HK-2 (cell line): ENCODE data around the gene RAD50.
A peak's percentile ranks its signal among the peaks of the same experiment; 100 is the strongest.
"Not testable (repeated sequence)": the region's sequence is repeated elsewhere in the genome, so short reads cannot be mapped to it uniquely, and the experiment has no call there.

Experiments
- DNase-seq: peaks from one replicate; pipeline ENCODE4 v3.0.0-alpha.2; 2018; ENCODE audit not compliant: unreplicated experiment

Gene RAD50

GRCh38 chr5:132557478-132558172 is 848 bp downstream of the RAD50 start:
- peak; percentile 30 for DNase-seq

DNA sequence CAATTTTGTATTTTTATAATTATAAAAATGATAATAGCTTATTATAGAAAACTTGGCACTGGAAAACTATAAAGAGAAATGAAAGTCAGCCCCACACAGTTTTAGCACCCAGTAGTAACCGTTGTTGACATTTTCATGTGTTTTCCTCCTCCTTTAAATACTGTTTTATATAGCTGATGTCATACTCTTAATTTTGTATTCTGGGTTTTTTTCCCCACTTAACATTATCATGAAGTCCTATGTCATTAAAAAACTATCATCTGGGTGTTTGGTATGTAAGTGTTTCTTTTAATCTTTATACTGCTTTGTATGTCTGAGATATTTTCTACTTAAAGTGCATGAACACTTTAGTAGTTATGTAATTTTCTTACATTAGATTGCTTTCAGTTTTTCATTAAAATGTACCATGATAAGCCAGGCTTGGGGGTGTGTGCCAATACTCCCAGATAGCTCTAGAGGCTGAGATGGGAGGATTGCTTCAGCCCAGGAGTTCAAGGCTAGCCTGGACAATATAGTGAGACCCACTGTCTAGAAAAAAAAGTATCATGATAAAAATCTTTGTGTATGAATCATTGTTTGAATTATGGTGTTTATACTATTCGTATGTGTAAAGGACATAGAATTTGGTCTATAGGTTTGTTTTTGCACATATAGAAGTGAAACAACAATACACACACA is 2.7 kb downstream of the RAD50 start:
- DNase-seq: no peak

DNA sequence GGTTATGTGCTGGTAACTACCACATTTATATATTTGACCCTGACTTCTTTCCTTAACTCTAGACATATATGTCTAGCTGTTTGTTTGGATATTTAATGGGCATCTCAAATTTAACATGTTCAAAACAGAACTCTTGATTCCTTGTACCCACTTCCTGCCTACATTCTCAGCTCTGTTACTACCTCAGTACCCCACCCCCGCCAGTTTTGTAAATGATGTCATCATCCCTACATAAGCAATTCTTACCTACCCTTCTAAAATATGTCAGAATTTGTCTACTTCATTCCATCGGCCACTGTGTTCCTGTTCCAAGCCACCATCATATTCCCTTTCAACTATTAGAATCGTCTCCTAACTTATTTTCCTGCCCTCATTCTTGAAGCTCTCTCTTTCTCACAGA is 4.8 kb downstream of the RAD50 start:
- DNase-seq: peak; percentile 3

- DNase-seq: not testable (repeated sequence)
Measured at GRCh38 chr5:132564555-132564954, 7.8 kb downstream of the RAD50 start.

DNA sequence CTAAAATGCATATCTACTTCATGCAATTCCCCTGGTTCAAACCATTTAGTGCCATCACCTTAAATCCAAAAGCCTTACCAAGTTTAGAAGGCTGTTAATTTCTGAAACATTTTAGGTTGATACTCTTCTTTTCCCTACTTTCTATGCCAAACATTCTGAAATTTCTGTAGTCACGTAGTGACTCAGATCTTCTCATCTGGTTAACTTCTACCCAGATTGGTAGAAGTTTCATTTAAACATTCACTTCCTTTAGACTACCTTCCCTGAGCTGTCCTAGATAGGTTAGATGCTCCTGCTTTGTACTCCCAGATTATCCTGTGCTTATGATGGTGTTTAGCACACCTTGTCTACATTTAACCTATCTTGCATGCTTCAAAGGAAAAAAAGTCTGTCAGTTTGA is 9.9 kb downstream of the RAD50 start:
- DNase-seq: no peak

GRCh38 chr5:132576123-132576522 is 19.3 kb downstream of the RAD50 start:
- DNase-seq: no peak

- DNase-seq: not testable (repeated sequence)
Measured at GRCh38 chr5:132584560-132584959, 27.8 kb downstream of the RAD50 start.

- no peak for DNase-seq
Measured at GRCh38 chr5:132586063-132586462, 29.3 kb downstream of the RAD50 start.

DNA sequence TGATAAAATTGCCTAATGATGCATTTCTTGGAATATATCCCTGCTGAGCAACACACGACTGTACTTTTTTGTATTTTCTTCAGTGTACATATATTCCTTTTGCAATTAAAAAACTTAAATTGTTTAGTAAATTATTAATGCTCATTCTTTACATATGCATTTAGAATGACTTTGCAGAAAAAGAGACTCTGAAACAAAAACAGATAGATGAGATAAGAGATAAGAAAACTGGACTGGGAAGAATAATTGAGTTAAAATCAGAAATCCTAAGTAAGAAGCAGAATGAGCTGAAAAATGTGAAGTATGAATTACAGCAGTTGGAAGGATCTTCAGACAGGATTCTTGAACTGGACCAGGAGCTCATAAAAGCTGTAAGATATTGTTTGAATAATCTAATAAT is 32.7 kb downstream of the RAD50 start:
- DNase-seq: no peak

GRCh38 chr5:132591145-132591544 is 34.4 kb downstream of the RAD50 start:
- no peak for DNase-seq

DNA sequence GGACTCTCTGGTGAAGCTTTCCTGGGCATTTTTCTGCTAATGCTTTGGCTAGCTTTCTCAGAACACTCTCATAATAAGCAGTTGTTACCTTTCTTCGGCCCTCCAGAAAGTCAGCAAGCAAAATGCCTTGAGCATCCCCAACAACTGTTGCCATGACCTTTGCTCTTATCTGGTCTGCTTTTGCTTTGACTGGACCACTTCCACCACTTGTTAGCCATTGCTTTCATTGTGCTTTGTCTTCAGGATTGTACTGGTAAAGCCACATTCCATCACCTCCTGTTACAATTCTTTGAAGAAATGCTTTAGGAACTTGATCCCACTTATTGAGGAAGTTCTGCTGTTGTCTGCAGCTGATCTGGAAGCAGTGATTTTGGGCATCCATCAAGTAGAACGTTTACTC is 35.7 kb downstream of the RAD50 start:
- no peak for DNase-seq

GRCh38 chr5:132594170-132594569 is 37.4 kb downstream of the RAD50 start:
- no peak for DNase-seq

DNA sequence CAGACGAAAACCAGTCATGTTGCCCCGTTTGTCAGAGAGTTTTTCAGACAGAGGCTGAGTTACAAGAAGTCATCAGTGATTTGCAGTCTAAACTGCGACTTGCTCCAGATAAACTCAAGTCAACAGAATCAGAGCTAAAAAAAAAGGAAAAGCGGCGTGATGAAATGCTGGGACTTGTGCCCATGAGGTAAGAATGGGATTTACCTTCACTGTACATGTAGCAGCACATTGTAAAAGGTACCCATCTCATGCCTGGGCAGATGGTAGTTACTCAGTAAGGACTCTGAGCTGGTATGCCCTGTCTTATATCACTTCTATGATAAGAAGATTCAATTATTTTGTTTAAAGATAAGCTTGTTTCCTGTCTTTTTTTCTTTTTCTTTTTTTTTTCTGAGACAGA is 38.8 kb downstream of the RAD50 start:
- no peak for DNase-seq

GRCh38 chr5:132601071-132601728 is 44.4 kb downstream of the RAD50 start:
- DNase-seq: no peak

GRCh38 chr5:132607095-132607494 is 50.3 kb downstream of the RAD50 start:
- DNase-seq: no peak

DNA sequence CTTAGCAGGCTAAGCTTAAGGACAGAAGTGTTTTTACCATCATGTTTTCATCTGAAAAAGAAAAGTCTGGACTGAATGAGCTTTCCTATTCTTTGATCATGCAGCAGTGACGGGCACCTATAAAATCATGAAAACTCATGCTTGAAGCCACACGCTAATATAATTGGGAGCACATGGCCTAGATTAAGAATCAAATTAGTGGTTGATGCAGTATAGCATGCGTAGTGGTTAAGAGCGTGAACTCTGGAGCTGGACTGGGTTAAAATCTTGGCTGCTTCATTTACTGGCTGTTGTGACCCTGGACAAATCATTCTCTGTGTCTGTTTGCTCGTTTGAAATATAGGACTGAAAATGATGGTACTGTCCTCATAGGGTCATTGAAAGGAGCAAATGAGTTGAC is 51.3 kb downstream of the RAD50 start:
- DNase-seq: no peak

- no peak for DNase-seq
Measured at GRCh38 chr5:132611965-132612364, 55.2 kb downstream of the RAD50 start.

DNA sequence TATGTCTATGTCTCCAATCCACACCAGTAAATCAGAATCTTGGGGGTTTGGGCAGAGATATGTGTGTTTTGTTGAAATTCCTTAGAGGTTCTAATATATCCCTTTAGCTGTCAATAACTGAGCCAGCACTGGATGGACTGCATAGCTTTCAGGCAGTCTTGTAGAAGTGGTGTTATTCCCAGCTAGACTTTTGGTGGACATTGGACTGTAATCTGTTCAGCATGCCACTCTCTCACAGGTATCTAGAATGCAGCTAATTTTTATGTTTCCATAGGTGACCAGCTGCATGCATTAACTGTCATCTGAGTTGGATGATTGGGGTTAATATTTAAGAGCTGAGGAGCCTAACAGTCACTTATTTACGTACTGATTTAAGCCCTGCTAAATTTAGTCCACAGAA is 56.1 kb downstream of the RAD50 start:
- no peak for DNase-seq

- no peak for DNase-seq
Measured at GRCh38 chr5:132621699-132622098, 64.9 kb downstream of the RAD50 start.

DNA sequence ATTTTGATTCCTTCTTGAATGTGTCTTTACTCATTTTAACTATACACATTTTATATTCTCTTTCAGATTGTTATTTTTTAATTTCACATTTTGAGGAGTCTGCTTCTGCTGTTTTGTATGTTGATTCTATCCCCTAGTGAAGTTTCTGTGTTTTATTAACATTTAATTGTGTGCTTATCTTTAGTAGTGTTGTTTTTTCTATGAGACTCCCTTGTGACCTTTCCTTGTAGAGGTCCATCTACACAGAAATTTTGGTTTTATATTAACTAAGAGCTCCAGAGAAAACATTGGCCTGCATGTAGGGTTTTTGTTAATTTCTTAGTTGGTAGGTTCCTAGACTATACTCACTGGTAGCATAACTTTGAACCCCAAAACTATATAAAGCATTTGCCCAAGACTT is 65.8 kb downstream of the RAD50 start:
- no peak for DNase-seq

- no peak for DNase-seq
Measured at GRCh38 chr5:132627470-132627869, 70.7 kb downstream of the RAD50 start.

DNA sequence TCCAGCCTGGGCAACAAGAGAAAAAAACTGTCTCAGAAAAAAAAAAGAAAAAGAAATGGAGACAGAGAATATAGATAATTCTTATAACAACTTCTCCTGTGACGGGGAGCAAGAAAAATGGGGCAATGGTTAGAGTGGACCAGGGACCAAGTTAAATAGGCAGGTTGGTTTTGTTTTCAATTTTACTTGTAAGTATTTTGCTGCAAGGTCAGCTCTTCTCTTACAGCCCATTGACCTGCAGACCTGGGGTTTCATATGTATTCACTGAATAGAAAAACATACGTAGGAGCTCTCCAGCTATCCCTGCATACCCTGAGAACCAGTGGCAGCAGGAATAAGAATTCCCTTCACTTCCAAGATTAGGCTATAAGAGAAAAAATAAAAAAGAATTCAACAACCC is 72.0 kb downstream of the RAD50 start:
- DNase-seq: no peak
